Stimulated activated memory B cell treated with anti-CD40 and anti-IgM and Interleukin-4, amounts not matched to agents 10 μg/mL and 1 μg/mL and 100 μg/mL, for 72 hours (primary cell): ENCODE results near the gene PGBD4.

ENCODE experiments used
- ATAC-seq: fragments of 150-1000 bp; cut with Tn5 transposase; 2 replicates; pipeline ENCODE4 v1.10.0; 2021
- H3K27ac Mint-ChIP-seq: one replicate; pipeline ENCODE4 v1.8.0; 2022; ENCODE audit warnings: mild to moderate bottlenecking, mixed read lengths
- H3K27me3 Mint-ChIP-seq: one replicate; pipeline ENCODE4 v1.8.0; 2022; ENCODE audit warnings: mixed read lengths
- H3K36me3 Mint-ChIP-seq: one replicate; pipeline ENCODE4 v1.8.0; 2022; ENCODE audit warnings: mixed read lengths
- H3K4me1 Mint-ChIP-seq: one replicate; pipeline ENCODE4 v1.8.0; 2022; ENCODE audit warnings: mixed read lengths
- H3K4me3 Mint-ChIP-seq: one replicate; pipeline ENCODE4 v1.8.0; 2022; ENCODE audit warnings: mild to moderate bottlenecking, moderate library complexity, mixed read lengths
- H3K9me3 Mint-ChIP-seq: one replicate; pipeline ENCODE4 v1.8.0; 2022; ENCODE audit warnings: mixed read lengths

PGBD4 gene

GRCh38 chr15:34128898-34129297 lies 27.0 kb downstream of the PGBD4 start:
- ATAC-seq: no peak
- no peak overlapping the region for H3K4me3 Mint-ChIP-seq

GRCh38 chr15:34132881-34133280 lies 31.0 kb downstream of the PGBD4 start:
- Mint-ChIP-seq H3K27me3 (no peaks in the 10 kb centered on the region), H3K4me3 (no peak overlapping the region), H3K4me1 (no peaks in the 10 kb centered on the region), H3K27ac (no peak overlapping the region), H3K9me3 (no peaks in the 10 kb centered on the region), H3K36me3 (no peaks in the 10 kb centered on the region)
- no peak for ATAC-seq

More at GRCh38 chr15:34128898-34129297, 27.0 kb downstream of the PGBD4 start:
- Mint-ChIP-seq H3K27ac (no peak overlapping the region), H3K4me1 (no peaks in the 10 kb centered on the region), H3K9me3 (no peaks in the 10 kb centered on the region), H3K27me3 (no peaks in the 10 kb centered on the region), H3K36me3 (no peaks in the 10 kb centered on the region)

- H3K9me3 Mint-ChIP-seq: no peaks in the 10 kb centered on the region
- H3K4me3 Mint-ChIP-seq: no peak overlapping the region
- H3K27me3 Mint-ChIP-seq: no peaks in the 10 kb centered on the region
- no peak overlapping the region for H3K27ac Mint-ChIP-seq
- H3K36me3 Mint-ChIP-seq: no peaks in the 10 kb centered on the region
- no peaks in the 10 kb centered on the region for H3K4me1 Mint-ChIP-seq
- ATAC-seq: no peak
Observed at GRCh38 chr15:34133511-34133910, 31.6 kb downstream of the PGBD4 start.

GRCh38 chr15:34147371-34148140 lies 45.7 kb downstream of the PGBD4 start:
- no peak for ATAC-seq
- H3K4me3 Mint-ChIP-seq: no peak overlapping the region
- H3K27ac Mint-ChIP-seq: no peak overlapping the region
- H3K4me1 Mint-ChIP-seq: no peaks in the 10 kb centered on the region
- no peaks in the 10 kb centered on the region for H3K27me3 Mint-ChIP-seq
- H3K9me3 Mint-ChIP-seq: no peaks in the 10 kb centered on the region
- peaks cover 67% of the 10 kb centered on the region for H3K36me3 Mint-ChIP-seq

GRCh38 chr15:34154725-34155204 lies 52.9 kb downstream of the PGBD4 start:
- ATAC-seq: peak; percentile 75
- Mint-ChIP-seq H3K9me3 (peaks cover 11% of the 10 kb centered on the region), H3K27me3 (no peaks in the 10 kb centered on the region), H3K4me3 (no peak overlapping the region), H3K27ac (peak overlapping the region; percentile 1), H3K4me1 (no peaks in the 10 kb centered on the region), H3K36me3 (peaks cover 73% of the 10 kb centered on the region)

- peaks cover 11% of the 10 kb centered on the region for H3K9me3 Mint-ChIP-seq
- ATAC-seq: no peak
- H3K27me3 Mint-ChIP-seq: no peaks in the 10 kb centered on the region
- peaks cover 72% of the 10 kb centered on the region for H3K36me3 Mint-ChIP-seq
- peak overlapping the region; percentile 1 for H3K27ac Mint-ChIP-seq
- no peaks in the 10 kb centered on the region for H3K4me1 Mint-ChIP-seq
- H3K4me3 Mint-ChIP-seq: no peak overlapping the region
Observed at GRCh38 chr15:34155859-34156258, 54.0 kb downstream of the PGBD4 start.
